Motor neuron (in vitro differentiated cells): ENCODE results near the gene WDR20. TPM values are rescaled to one million over a fixed set of nuclear protein-coding genes. Genes with fewer than 3 reads are reported as not detected.
A peak's percentile ranks its signal among the peaks of the same experiment; 100 is the strongest.
"Not testable (repeated sequence)": the region's sequence is repeated elsewhere in the genome, so short reads cannot be mapped to it uniquely, and the experiment has no call there.

Source experiments
- ATAC-seq, 8 experiments: fragments of 200-7000 bp; cut with Tn5 transposase; replicated peaks in 6 of 8; 2 replicates each; pipeline ENCODE4 v1.8.0; 2021; ENCODE audit warnings: mild to moderate bottlenecking in 8 of 8, moderate library complexity in 8 of 8
- H3K27ac ChIP-seq, 2 donors: fragments of 250-450 bp; sonication (Bioruptor Pico); 2 replicates each; pipeline ENCODE4 v1.9.0; 2021; ENCODE audit warnings: antibody characterized with exemption in 2 of 2, mild to moderate bottlenecking in 2 of 2, moderate library complexity in 1 of 2
- H3K4me1 ChIP-seq, 2 donors: fragments of 250-450 bp; sonication (Bioruptor Pico); replicated peaks in 1 of 2; 2 replicates each; pipeline ENCODE4 v1.6.1; 2021; ENCODE audit warnings: antibody characterized with exemption in 2 of 2, mild to moderate bottlenecking in 2 of 2, moderate library complexity in 1 of 2
- H3K4me3 ChIP-seq, 5 donors: fragments of 250-450 bp; sonication (Bioruptor Pico); 2 replicates each; pipeline ENCODE4 v1.9.0; 2021; ENCODE audit warnings: antibody characterized with exemption in 5 of 5, mild to moderate bottlenecking in 5 of 5, moderate library complexity in 4 of 5
- WGBS, 10 experiments: fragments of 450-650 bp; shearing (Covaris generic); methylation state at CpG; one replicate each; pipeline ENCODE4 v1.0.0; 2022; 5-methylcytosine and 5-hydroxymethylcytosine counted together
- in situ Hi-C, 9 experiments: fragments of 400-800 bp; cut with MboI; loops; one replicate each; pipeline ENCODE4 v1.15.0; 2021; ENCODE audit warnings: low sequenced_read_pairs in 9 of 9, low pct_unique_long_range_greater_than_20kb in 2 of 9; ENCODE audit not compliant: unreplicated experiment in 9 of 9
- total RNA-seq, 8 experiments: library from RNA; unstranded; fragments of 300-600 nt; gene quantifications; 2 replicates each; pipeline versions ENCODE4 v1.2.3 to v1.2.4, GENCODE V29; 2022

Gene WDR20
- total RNA-seq, 8 experiments from 2014 or later, result 15.6 to 32.3 (median 24.8) TPM

DNA sequence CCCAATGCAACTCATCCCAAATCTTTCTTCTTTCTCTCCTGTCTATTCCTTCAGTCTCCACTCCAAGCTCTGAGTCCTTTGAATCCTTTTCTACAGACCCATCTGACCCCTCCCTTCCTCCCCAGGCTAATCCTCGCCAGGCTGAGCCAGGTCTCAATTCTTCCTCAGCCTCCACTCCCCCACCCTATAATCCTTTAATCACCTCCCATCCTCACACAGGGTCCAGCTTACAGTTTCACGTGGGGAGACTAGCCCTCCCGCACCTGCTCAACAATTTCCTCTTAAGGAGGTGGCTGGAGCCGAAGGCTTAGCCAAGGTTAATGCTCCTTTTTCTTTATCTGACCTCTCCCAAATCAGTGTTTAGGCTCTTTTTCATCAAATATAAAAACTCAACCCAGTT is 101.5 kb downstream of the WDR20 start:
- in situ Hi-C loops, result no loop called here
- H3K27ac ChIP-seq, result no peak overlapping the region

DNA sequence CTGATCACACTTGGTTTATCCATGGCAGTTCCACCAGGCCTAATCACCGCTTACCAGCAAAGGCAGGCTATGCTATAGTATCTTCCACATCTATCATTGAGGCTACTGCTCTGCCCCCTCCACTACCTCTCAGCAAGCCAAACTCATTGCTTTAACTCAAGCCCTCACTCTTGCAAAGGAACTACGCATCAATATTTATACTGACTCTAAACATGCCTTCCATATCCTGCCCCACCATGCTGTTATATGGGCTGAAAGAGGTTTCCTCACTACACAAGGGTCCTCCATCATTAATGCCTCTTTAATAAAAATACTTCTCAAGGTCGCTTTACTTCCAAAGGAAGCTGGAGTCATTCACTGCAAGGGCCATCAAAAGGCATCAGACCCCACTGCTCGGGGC is 104.1 kb downstream of the WDR20 start:
- not testable (repeated sequence) for H3K4me1 ChIP-seq

More for the DNA sequence above, 101.5 kb downstream of the WDR20 start:
- no peaks in the 10 kb centered on the region for H3K4me1 ChIP-seq
- H3K4me3 ChIP-seq, result no peak overlapping the region
- WGBS, 10 experiments, result 87 to 100% (median 97%) methylated on average over 1 to 4 of the region's 4 CpGs; no CpG with 5 or more reads in 3 of the 10 experiments
- ATAC-seq, result no peak

DNA sequence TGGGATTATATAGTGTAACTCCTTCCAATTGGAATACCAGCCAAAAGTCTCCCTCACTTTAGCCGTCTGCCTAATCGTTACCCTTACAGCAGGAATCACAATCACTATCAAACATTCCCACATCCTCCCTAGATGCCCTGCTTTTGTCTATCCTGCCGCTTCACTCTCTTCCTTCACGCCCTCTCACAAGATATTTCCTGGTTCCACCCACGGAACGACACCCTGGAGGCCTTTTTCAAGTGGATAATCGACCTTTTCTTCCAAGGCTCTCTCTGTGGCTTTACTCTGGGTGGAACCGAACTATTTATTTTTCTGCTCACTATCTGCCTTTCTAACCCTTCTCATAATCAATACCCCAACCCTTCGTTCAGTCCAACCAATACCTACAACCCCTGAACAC is 106.4 kb downstream of the WDR20 start:
- no peak overlapping the region for H3K4me3 ChIP-seq
- ATAC-seq, result no peak
- 58 to 100% (median 74%) methylated on average over 1 to 9 of the region's 9 CpGs for WGBS, 10 experiments
- H3K4me1 ChIP-seq, result no peaks in the 10 kb centered on the region
- H3K27ac ChIP-seq, result no peak overlapping the region
- in situ Hi-C loops, result no loop called here

More for the DNA sequence above, 104.1 kb downstream of the WDR20 start:
- H3K4me3 ChIP-seq, H3K27ac ChIP-seq, in situ Hi-C loops, ATAC-seq: not testable (repeated sequence)
- 63 to 100% (median 94%) methylated on average over 1 to 3 of the region's 4 CpGs; no CpG with 5 or more reads in 1 of the 10 experiments for WGBS, 10 experiments

DNA sequence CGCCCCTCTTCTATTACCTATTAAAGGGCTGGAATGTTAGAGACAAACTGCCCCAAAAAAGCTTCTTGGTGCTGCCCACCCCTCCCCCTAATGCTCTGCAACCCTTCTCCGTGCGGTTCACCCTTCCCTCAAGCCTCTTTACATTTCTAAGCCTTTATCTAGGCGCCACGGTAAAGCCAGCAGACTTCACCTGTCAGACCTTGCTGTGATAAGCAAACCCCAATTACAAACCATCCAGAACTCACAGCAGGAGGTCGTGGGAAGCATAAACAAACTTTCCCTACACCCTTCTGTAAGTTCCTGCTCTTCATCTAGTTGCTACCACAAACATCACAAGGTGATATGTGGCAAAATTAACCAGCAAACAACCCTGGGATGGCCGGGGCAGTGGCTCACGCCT is 108.4 kb downstream of the WDR20 start:
- 17 to 85% (median 54%) methylated on average over 1 to 4 of the region's 8 CpGs; no CpG with 5 or more reads in 5 of the 10 experiments for WGBS, 10 experiments
- in situ Hi-C loops, result no loop called here
- no peak overlapping the region for H3K4me3 ChIP-seq
- H3K27ac ChIP-seq, result no peak overlapping the region
- no peaks in the 10 kb centered on the region for H3K4me1 ChIP-seq
- ATAC-seq, result no peak

DNA sequence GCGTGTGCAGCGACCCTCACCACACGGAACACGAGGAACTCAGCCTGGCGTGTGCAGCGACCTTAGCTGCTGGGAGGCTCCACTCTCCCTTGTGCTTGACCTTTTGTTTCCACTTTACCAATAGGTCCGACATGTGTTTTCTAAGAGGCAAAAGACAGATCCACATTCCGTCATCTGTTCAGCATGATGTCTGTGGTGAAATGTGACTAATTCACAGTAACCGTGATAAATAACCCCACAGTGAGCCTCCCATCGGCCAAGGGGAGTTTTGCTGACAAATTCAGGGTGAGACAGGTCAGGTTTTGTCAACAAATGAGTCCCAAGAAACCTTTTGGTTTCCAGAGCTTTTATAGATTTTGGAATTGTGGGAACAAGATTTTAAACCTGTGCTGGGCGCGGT is 109.3 kb downstream of the WDR20 start:
- in situ Hi-C loops, result no loop called here
- WGBS, 10 experiments, result 80 to 100% (median 93%) methylated on average over 1 to 12 of the region's 12 CpGs; no CpG with 5 or more reads in 2 of the 10 experiments
- no peak for ATAC-seq
- Histone ChIP-seq H3K27ac (no peak overlapping the region), H3K4me3 (no peak overlapping the region), H3K4me1 (no peaks in the 10 kb centered on the region)

DNA sequence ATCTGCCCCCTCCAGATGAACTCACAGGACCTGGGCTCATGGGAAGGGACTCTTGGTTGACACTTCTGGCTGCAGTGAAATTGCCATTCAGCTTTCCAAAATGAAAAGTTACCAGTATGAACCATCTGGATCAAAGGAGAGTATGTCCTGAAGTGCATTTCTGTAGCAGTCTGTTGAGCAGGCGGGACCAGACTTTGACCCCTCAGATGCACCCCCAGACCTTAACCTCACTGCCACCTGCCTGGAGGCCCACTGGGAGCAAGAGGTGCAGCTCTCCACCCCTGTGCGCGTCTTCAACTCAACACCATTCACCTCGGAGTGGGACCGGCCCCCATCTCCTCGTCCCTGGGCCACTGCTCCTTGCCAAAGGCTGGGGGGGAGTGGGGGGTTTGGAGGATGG is 110.3 kb downstream of the WDR20 start:
- in situ Hi-C loops, result no loop called here
- H3K27ac ChIP-seq, result no peak overlapping the region
- H3K4me1 ChIP-seq, result no peaks in the 10 kb centered on the region
- no peak for ATAC-seq
- no peak overlapping the region for H3K4me3 ChIP-seq
- no CpG with 5 or more reads among the region's 6 CpGs for WGBS, 10 experiments

DNA sequence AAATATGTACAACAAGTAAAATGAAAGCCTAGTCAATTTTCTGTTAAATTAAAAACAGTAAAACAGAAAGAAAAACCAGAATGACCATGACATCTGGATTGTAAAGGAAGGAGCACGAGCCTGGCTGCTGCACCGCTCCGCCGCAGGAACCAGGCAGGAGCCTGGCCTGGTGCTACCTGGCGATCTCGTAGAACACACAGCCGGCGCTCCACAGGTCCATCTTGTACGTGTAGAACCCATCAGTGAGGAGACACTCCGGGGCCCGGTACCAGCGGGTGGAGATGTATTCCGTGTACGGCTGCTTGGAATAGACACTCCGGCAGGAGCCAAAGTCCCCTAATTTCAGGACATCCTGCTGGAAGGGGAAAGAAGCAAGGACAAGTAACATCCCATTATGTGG is 110.9 kb downstream of the WDR20 start:
- no peak overlapping the region for H3K27ac ChIP-seq
- H3K4me1 ChIP-seq, result no peaks in the 10 kb centered on the region
- ATAC-seq, result no peak
- no peak overlapping the region for H3K4me3 ChIP-seq
- in situ Hi-C loops, result no loop called here
- 60 to 96% (median 90%) methylated on average over 1 to 15 of the region's 15 CpGs; no CpG with 5 or more reads in 3 of the 10 experiments for WGBS, 10 experiments

DNA sequence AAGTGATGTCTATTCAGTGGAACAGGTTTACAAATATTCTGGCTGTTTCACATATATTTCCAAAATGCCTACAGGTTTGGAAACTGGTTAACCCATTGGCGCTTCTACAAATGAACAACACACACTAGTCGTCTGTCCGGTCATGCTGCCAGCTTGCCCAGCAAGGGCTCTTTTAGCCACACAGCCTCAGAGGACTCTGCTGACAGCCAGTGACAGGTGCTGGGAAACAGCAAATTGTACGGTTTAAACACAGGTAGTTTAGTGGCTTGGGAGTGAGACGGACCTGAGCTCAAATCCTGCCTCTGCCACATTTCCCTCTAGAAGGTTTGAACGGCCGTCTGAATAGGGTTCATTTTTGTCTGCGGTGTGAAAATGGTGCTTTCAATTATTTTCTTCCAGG is 111.5 kb downstream of the WDR20 start:
- Histone ChIP-seq H3K4me3 (no peak overlapping the region), H3K4me1 (no peaks in the 10 kb centered on the region), H3K27ac (no peak overlapping the region)
- WGBS, 10 experiments, result 76 to 100% (median 93%) methylated on average over 1 to 8 of the region's 8 CpGs; no CpG with 5 or more reads in 2 of the 10 experiments
- in situ Hi-C loops, result no loop called here
- ATAC-seq, result no peak

DNA sequence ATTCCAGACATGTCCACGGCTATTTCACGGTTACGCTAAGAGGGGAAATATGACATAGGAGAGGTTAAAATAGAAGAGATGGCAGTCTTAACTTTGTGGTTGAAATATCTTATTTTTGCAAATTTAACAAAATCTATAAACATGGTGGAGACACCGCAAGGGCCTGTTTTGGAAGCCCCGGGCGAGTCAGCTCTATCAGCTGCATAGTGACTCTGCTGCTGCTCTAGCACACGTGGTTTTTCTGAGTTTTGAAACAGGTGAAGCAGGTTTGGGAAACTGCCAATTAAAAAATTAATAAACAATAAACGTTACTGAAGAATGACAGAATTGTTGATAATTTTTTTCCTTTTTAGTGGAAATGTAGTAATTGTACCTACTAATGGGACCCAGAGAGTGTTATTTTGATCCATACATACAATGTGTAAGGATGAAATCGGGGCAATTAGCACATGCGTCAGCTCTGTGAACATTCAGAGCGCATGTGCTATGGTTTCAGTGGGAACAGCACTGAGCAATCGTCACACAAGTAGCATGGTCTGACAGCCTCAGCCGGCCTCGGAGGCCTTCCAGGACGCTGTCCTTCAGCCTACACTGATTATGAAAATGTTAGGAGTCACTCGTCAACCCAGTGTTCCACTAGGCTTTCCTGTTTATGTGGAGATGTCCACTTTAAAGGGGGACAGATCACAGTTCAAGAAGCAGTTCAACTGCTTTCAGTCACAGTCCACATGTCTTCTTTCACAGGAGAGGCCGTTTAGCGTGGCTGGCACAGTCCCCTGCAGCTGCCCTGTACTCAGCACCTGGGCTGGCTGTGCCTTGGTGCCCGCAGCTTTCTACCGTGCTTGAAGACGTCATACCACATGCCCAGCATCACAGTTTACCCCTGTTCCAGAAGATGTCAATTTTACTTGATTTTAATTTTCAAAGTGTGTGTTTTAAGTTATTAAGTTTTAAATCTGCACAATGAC is 113.4 kb downstream of the WDR20 start:
- 82 to 100% (median 91%) methylated on average over 2 to 16 of the region's 21 CpGs for WGBS, 10 experiments
- in situ Hi-C loops, result no loop called here
- Histone ChIP-seq H3K4me3 (no peak overlapping the region), H3K4me1 (no peaks in the 10 kb centered on the region), H3K27ac (no peak overlapping the region)
- no peak for ATAC-seq

DNA sequence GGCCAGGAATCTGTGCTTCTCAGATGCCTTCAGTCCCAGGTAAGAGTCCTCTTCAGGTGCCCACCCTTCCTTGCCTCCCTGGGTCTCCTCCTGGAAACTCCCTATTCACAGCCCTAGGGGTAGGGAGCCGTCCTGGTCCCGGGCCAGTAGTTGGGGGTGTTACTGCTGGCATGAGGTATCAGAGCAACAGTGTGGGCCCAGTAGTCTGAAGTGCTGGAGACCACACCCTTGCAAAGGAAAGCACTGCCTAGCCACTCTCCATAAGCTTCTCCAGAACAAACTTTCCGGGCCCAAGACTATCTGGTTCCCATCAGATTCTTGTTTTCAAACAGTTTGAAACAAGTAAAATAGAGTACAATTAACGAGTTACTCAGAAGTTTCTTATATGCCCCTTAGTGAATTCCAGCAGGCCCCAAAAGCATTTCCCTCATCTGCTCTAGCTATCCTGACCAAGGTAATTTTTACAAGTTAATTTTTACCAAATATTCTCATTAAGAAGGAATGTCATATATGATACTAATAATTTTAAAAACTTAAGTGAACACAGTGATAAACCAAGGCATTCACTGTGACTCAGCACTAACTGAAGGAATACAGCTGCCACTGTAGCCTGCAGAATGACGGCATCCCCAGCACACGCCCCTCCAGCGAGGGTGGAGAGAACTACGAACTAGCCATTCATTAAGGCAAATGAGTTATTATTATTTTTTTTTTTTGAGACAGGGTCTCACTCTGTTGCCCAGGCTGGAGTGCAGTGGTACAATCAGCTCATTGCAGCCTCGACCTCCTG is 115.9 kb downstream of the WDR20 start:
- 17 to 90% (median 84%) methylated on average over 1 to 6 of the region's 9 CpGs for WGBS, 10 experiments
- in situ Hi-C loops, result no loop called here
- peak in 2 of 8 experiments; percentile 97 for ATAC-seq
- Histone ChIP-seq H3K4me1 (no peaks in the 10 kb centered on the region), H3K27ac (no peak overlapping the region), H3K4me3 (no peak overlapping the region)

DNA sequence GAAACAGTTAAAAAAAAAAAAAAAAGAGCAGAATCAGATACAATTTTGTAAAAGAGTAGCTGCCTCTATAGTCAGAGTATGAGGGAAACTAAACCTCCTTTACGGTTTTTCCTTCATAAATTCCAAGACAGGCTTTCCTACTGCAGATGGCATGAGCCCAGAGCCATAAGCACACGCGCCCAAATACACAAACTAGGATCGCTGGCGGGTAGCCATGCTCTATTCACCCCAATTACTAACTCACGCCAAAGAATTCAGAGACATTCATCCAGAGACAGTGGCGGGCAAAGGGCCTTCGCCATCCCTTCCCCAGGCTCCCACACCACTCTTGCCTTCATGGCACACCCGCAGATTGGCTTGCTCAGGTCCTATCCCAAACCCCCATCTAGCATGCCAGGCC is 117.0 kb downstream of the WDR20 start:
- WGBS, 10 experiments, result 93 to 100% (median 100%) methylated on average over 1 to 9 of the region's 9 CpGs; no CpG with 5 or more reads in 2 of the 10 experiments
- no peaks in the 10 kb centered on the region for H3K4me1 ChIP-seq
- H3K4me3 ChIP-seq, result no peak overlapping the region
- no peak overlapping the region for H3K27ac ChIP-seq
- in situ Hi-C loops, result no loop called here
- ATAC-seq, result no peak

DNA sequence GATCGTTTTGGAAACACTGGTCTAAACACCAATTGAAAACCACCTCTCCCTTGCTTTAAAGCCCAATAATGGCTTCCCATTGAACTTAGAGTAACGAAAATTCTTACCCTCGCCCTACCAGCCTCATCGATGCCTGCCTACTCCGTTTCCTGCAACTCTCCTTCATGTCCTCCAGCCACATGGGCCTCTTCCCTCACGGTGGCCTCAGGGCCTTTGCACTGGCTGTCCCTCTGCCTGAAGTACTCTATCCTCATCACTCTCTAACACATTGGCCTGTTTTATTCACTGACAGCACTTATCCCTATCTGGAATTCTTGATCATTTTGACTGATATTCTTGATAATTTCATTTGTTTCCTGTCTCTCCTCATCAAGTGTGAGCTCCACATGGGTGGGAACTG is 118.4 kb downstream of the WDR20 start:
- ATAC-seq, result no peak
- WGBS, 10 experiments, result 67 to 100% (median 86%) methylated on average over 1 to 6 of the region's 6 CpGs; no CpG with 5 or more reads in 1 of the 10 experiments
- in situ Hi-C loops, result no loop called here
- Histone ChIP-seq H3K4me1 (peaks cover 5 to 7% of the 10 kb centered on the region in 2 donors), H3K27ac (no peak overlapping the region), H3K4me3 (no peak overlapping the region)
